DND-41 (cell line): ENCODE data around the gene BTN1A1.

Experiments used
- ATAC-seq: fragments of 200-7000 bp; cut with Tn5 transposase; 3 replicates; pipeline ENCODE4 v1.9.1; 2021; ENCODE audit warnings: low read depth; ENCODE audit not compliant: insufficient read depth
- DNase-seq: peaks from one replicate; pipeline ENCODE4 v3.0.0-alpha.2; 2020
- H2AFZ ChIP-seq: 2 replicates; pipeline ENCODE4 v1.6.0; 2012; ENCODE audit warnings: low read depth, low read length
- H3K27ac ChIP-seq: 2 replicates; pipeline ENCODE4 v1.5.1; 2012; ENCODE audit warnings: low read length, inconsistent platforms
- H3K27me3 ChIP-seq: fragments of 200-600 bp; sonication (generic); 2 replicates; pipeline ENCODE4 v1.6.0; 2012; ENCODE audit warnings: low read length, mild to moderate bottlenecking, inconsistent platforms; ENCODE audit not compliant: insufficient read depth, poor library complexity
- H3K36me3 ChIP-seq: 2 replicates; pipeline ENCODE4 v1.5.1; 2012; ENCODE audit warnings: low read length, inconsistent platforms; ENCODE audit not compliant: insufficient read depth
- H3K4me1 ChIP-seq: 2 replicates; pipeline ENCODE4 v1.5.1; 2012; ENCODE audit warnings: mild to moderate bottlenecking, low read length; ENCODE audit not compliant: insufficient read depth
- H3K4me2 ChIP-seq: 2 replicates; pipeline ENCODE4 v1.6.0; 2012; ENCODE audit warnings: mild to moderate bottlenecking, moderate library complexity, low read length, inconsistent platforms; ENCODE audit not compliant: insufficient read depth
- H3K4me3 ChIP-seq, 2 experiments: fragments of 200-600 bp in 1 of 2; shearing (Covaris generic) in 1 of 2; 2 replicates each; pipeline ENCODE4 v1.5.1; 2012 to 2016; ENCODE audit warnings: inconsistent platforms in 2 of 2, low read length in 2 of 2, mild to moderate bottlenecking in 2 of 2, low read depth in 1 of 2, moderate library complexity in 1 of 2
- H3K79me2 ChIP-seq: 2 replicates; pipeline ENCODE4 v1.6.0; 2012; ENCODE audit warnings: low read length, inconsistent platforms; ENCODE audit not compliant: insufficient read depth
- H3K9ac ChIP-seq: 2 replicates; pipeline ENCODE4 v1.6.0; 2012; ENCODE audit warnings: low read depth, mild to moderate bottlenecking, inconsistent platforms, low read length, moderate library complexity
- H3K9me3 ChIP-seq: 2 replicates; pipeline ENCODE4 v1.5.1; 2012; ENCODE audit warnings: low read length, moderate library complexity, mild to moderate bottlenecking, inconsistent platforms; ENCODE audit not compliant: insufficient read depth, severe bottlenecking
- H4K20me1 ChIP-seq: 2 replicates; pipeline ENCODE4 v1.6.0; 2012; ENCODE audit warnings: low read length; ENCODE audit not compliant: insufficient read depth
- CTCF ChIP-seq: IDR thresholded peaks from 2 replicates; pipeline ENCODE4 v1.5.1; 2012; ENCODE audit warnings: borderline replicate concordance, low read length, moderate library complexity, mild to moderate bottlenecking; ENCODE audit not compliant: poor library complexity, severe bottlenecking; ENCODE audit errors: extremely low read depth
- EZH2 ChIP-seq: IDR thresholded peaks from 3 replicates; pipeline ENCODE4 v1.6.1; 2012; ENCODE audit warnings: borderline replicate concordance, low read depth, mild to moderate bottlenecking, moderate library complexity, low read length, inconsistent platforms; ENCODE audit not compliant: severe bottlenecking

Gene BTN1A1

DNA sequence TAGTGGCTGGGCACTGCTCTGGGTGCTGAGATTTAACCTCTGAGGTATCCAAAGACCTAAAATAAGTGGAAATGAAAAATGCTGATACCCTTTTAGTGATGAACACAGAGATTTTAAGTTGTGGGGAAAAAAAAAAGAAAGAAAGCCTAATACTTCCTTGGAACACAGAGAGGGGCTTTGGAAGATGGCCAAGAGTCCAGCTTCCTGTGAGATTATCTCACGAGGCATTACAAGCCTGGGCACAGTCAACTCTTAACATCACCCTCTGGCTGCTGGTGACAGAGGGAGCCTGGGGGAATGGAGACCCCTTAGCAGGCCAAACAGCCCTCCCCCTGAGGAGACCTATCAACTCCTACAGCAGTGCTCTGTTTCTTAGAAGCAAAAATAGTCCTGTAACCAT lies 22.7 kb upstream of the BTN1A1 start:
- no peaks in the 10 kb centered on the region for H3K36me3 ChIP-seq
- H3K4me3 ChIP-seq, result no peak overlapping the region
- H3K4me2 ChIP-seq, result no peak overlapping the region
- H3K27ac ChIP-seq, result no peak overlapping the region
- TF ChIP-seq EZH2 (no peak), CTCF (no peak)
- H3K4me1 ChIP-seq, result peaks cover 27% of the 10 kb centered on the region
- no peak for DNase-seq
- ATAC-seq, result no peak
- no peaks in the 10 kb centered on the region for H3K27me3 ChIP-seq
- 0 out of 2 replicates have a peak, but pooled peaks cover 6% of the 10 kb centered on the region for H3K79me2 ChIP-seq
- no peak overlapping the region for H2AFZ ChIP-seq
- H3K9ac ChIP-seq, result no peak overlapping the region
- H4K20me1 ChIP-seq, result no peaks in the 10 kb centered on the region
- peaks cover 7% of the 10 kb centered on the region for H3K9me3 ChIP-seq

DNA sequence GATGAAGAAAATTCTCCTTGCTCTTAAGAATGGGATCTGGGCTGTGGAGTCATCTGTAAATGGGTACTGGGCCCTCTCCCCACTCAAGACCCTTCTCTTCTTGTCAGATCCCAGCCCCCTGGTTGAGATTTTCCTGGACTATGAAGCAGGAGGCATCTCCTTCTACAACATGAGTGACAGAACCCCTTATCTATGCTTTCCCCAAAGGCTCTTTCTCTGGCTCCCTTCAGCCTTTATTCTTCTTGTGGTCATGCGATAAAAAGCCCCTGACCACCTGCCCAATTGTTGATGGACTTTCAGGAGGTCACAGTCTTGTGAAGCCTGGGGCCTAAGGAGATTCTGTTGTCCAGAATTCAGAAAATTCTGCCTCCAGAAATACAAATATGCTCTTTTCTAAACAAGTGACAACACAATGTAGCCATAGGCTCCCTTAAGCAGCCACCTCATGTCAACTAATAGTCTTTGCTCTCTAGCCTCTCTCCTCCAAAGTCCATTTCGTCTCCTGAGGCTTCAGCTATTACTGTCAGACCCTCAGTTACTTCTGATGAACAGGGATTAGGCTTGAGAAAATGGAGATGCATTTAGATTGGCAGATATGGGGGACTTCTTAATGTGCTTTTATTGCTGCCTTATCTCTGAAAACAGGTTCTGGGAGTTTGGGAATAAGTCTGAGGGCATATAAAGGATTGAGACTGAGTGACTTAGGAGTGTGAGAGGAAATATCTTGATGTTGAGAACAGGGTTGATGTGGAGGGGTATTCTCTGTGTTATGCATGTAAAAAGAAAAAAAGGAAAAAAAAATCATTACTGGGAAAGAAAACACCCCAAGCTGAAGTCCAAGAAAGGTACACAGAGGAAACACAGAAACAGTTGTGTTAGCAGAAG lies 21.8 kb upstream of the BTN1A1 start:
- Histone ChIP-seq H3K36me3 (no peaks in the 10 kb centered on the region), H3K4me2 (no peak overlapping the region), H4K20me1 (no peaks in the 10 kb centered on the region), H3K27ac (no peak overlapping the region), H3K27me3 (no peaks in the 10 kb centered on the region), H3K4me3 (no peak overlapping the region), H3K79me2 (0 out of 2 replicates have a peak, but pooled peaks cover 6% of the 10 kb centered on the region), H3K9me3 (peaks cover 2% of the 10 kb centered on the region), H2AFZ (no peak overlapping the region), H3K9ac (no peak overlapping the region), H3K4me1 (peaks cover 18% of the 10 kb centered on the region)
- TF ChIP-seq CTCF, result no peak
- no peak for TF ChIP-seq EZH2
- DNase-seq, result no peak
- no peak for ATAC-seq

- no peak overlapping the region for H2AFZ ChIP-seq
Observed at GRCh38 chr6:26478985-26479278, 21.2 kb upstream of the BTN1A1 start.

More at GRCh38 chr6:26478985-26479278, 21.2 kb upstream of the BTN1A1 start:
- TF ChIP-seq EZH2 (no peak), CTCF (no peak)
- ATAC-seq (no peak), DNase-seq (no peak)
- Histone ChIP-seq H3K27ac (no peak overlapping the region), H3K36me3 (no peaks in the 10 kb centered on the region), H4K20me1 (no peaks in the 10 kb centered on the region), H3K9me3 (peaks cover 2% of the 10 kb centered on the region), H3K27me3 (no peaks in the 10 kb centered on the region), H3K9ac (no peak overlapping the region), H3K79me2 (0 out of 2 replicates have a peak, but pooled peaks cover 6% of the 10 kb centered on the region), H3K4me2 (no peak overlapping the region), H3K4me1 (peaks cover 15% of the 10 kb centered on the region), H3K4me3 (no peak overlapping the region)
